ENCODE data around the gene CHRNA9. TPM values are rescaled to one million over a fixed set of nuclear protein-coding genes. Genes with fewer than 3 reads are reported as not detected.

The CHRNA9 gene
- polyA plus RNA-seq, 1 of the 3 experiments (the other 2 are of a cell fraction) = 0.05 TPM

- Histone ChIP-seq H3K4me1 (ENCODE audit: control insufficient read depth in 1 of 2, insufficient read depth in 2 of 2, low read depth in 1 of 2, low read length in 1 of 2) (peaks cover 0 to 3% of the 10 kb centered on the region in 2 experiments; a peak in 1 of 4 replicates), H3K9ac (no peak overlapping the region), H3K79me2 (ENCODE audit: insufficient read depth) (no peaks in the 10 kb centered on the region), H3F3A (replicated peaks; ENCODE audit: insufficient read depth) (peaks cover 3% of the 10 kb centered on the region), H4K20me1 (ENCODE audit: insufficient read depth) (no peaks in the 10 kb centered on the region), H2AFZ (ENCODE audit: low read depth) (no peak overlapping the region), H3K4me2 (no peak overlapping the region), H3K4me3 (ENCODE audit: low read depth in 2 of 2, low read length in 1 of 2) (no peak overlapping the region), H3K9me3 (no peaks in the 10 kb centered on the region), H3K36me3 (replicated peaks in 1 of 2; ENCODE audit: control insufficient read depth in 1 of 2, insufficient read depth in 2 of 2, low read length in 1 of 2) (no peaks in the 10 kb centered on the region), H3K9me2 (no peaks in the 10 kb centered on the region), H3K27me3 (ENCODE audit: insufficient read depth) (no peaks in the 10 kb centered on the region), H3K27ac (ENCODE audit: low read depth in 2 of 2, low read length in 1 of 2) (no peak overlapping the region)
- POLR2A ChIA-PET = no interaction called here
- CTCF ChIA-PET = interaction anchor here (1.5 kb wide), 1 partner anchor 86 kb away, joined by 4 read pairs; no protein-coding TSS in a partner anchor
- WGBS (ENCODE audit: low lambda C conversion rate) = 100% methylated on average over 4 of the region's 5 CpGs
- no peak for DNase-seq
- no peak for TF ChIP-seq REST (IDR thresholded peaks at IDR 0.05; ENCODE audit: low read depth, low read length)
- TF ChIP-seq, protein P1, sequence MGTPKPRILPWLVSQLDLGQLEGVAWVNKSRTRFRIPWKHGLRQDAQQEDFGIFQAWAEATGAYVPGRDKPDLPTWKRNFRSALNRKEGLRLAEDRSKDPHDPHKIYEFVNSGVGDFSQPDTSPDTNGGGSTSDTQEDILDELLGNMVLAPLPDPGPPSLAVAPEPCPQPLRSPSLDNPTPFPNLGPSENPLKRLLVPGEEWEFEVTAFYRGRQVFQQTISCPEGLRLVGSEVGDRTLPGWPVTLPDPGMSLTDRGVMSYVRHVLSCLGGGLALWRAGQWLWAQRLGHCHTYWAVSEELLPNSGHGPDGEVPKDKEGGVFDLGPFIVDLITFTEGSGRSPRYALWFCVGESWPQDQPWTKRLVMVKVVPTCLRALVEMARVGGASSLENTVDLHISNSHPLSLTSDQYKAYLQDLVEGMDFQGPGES (IDR thresholded peaks at IDR 0.05; ENCODE audit: low read depth, low read length) = no peak
- no peak for TF ChIP-seq GATA2 (CRISPR knock-in tag; IDR thresholded peaks at IDR 0.05)
- no peak for TF ChIP-seq NRF1 (IDR thresholded peaks at IDR 0.05; ENCODE audit: low read depth, low read length)
- no peak for TF ChIP-seq NFIC (IDR thresholded peaks at IDR 0.05; ENCODE audit: borderline replicate concordance)
- TF ChIP-seq, protein P2, sequence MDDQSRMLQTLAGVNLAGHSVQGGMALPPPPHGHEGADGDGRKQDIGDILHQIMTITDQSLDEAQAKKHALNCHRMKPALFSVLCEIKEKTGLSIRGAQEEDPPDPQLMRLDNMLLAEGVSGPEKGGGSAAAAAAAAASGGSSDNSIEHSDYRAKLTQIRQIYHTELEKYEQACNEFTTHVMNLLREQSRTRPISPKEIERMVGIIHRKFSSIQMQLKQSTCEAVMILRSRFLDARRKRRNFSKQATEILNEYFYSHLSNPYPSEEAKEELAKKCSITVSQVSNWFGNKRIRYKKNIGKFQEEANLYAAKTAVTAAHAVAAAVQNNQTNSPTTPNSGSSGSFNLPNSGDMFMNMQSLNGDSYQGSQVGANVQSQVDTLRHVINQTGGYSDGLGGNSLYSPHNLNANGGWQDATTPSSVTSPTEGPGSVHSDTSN (IDR thresholded peaks at IDR 0.05) = no peak
- TF ChIP-seq TCF12 (IDR thresholded peaks at IDR 0.05) = no peak
- no peak for TF ChIP-seq FOXJ3 (CRISPR knock-in tag; IDR thresholded peaks at IDR 0.05)
- TF ChIP-seq SIN3A (IDR thresholded peaks at IDR 0.05; ENCODE audit: borderline replicate concordance, low read depth, low read length) = no peak
These were observed 67.9 kb downstream of the CHRNA9 start for GRCh38 chr4:40403081-40403480.

Small RNA genes lying within 50 kb of the gene (small RNA-seq; reads per million reads assigned to genes)
- gene RNU7-74P = 0 reads per million in 7 experiments

Other genes with a start within 250 kb of the CHRNA9 start
- not detected in 2 replicates for gene RHOH, start 138.3 kb upstream of the CHRNA9 start, polyA plus RNA-seq (2012; rRNA removed)